ENCODE data around the gene RNF215. TPM values are rescaled to one million over a fixed set of nuclear protein-coding genes. Genes with fewer than 3 reads are reported as not detected.

The RNF215 gene
- total RNA-seq, 2 experiments from 2014 or later = 4.6 to 4.9 TPM

- Mint-ChIP-seq H3K36me3 (ENCODE audit: low read depth) (no peaks in the 10 kb centered on the region), H3K9me3 (peaks cover 6% of the 10 kb centered on the region), H3K4me3 (no peak overlapping the region), H3K4me1 (ENCODE audit: low read depth) (peaks cover 25% of the 10 kb centered on the region), H3K27ac (peak overlapping the region; percentile 89), H3K27me3 (peaks cover 16% of the 10 kb centered on the region)
- H3K9me3 ChIP-seq (ENCODE audit: control insufficient read depth in 1 of 2, insufficient read depth in 1 of 2, low read length in 2 of 2) = peaks cover 5 to 26% of the 10 kb centered on the region in 2 experiments
- POLR2A ChIA-PET = interaction anchor here (7.3 kb wide), 1 partner anchor 10 kb away, joined by 76 read pairs; the partner anchor contains the start of gene MTFP1
- no peaks in the 10 kb centered on the region for H3K36me3 ChIP-seq (ENCODE audit: insufficient read depth, low read length)
- intact Hi-C loops (cut with DNase I, micrococcal nuclease) = loop anchor here in 1 of 2 experiments (1.0 to 5.0 kb wide), 2 partner anchors 9 to 128 kb away; no protein-coding TSS in a partner anchor
- CTCF ChIA-PET = interaction anchor here (1.5 to 2.8 kb wide), 3 partner anchors 8 to 11 kb away, joined by 4 to 12 read pairs (median 6); no protein-coding TSS in a partner anchor
- H3K4me3 ChIP-seq (ENCODE audit: low read length) = no peak overlapping the region
- H3K27ac ChIP-seq (ENCODE audit: low read depth in 1 of 2, low read length in 2 of 2) = peak overlapping the region; percentile 55 to 94
- DNase-seq (peak in 3 of 14 experiments; percentile 20 to 43 (median 40)), ATAC-seq (ENCODE audit: poor library complexity) (no peak)
- TF ChIP-seq CTCF (IDR thresholded peaks at IDR 0.05) = no peak
- H3K4me1 ChIP-seq (ENCODE audit: insufficient read depth, low read length) = peaks cover 24% of the 10 kb centered on the region
- H3K27me3 ChIP-seq (ENCODE audit: control insufficient read depth in 1 of 2, insufficient read depth in 2 of 2, low read length in 2 of 2) = peaks cover 0 to 16% of the 10 kb centered on the region in 2 experiments
Observed at GRCh38 chr22:30434843-30435242, 47.6 kb upstream of the RNF215 start.

- intact Hi-C loops (cut with DNase I, micrococcal nuclease) = no loop called here
- CTCF ChIA-PET = interaction anchor here (1.5 to 1.7 kb wide), 2 partner anchors 10 to 11 kb away, joined by 4 to 6 read pairs; no protein-coding TSS in a partner anchor
- Histone ChIP-seq H3K27me3 (ENCODE audit: control insufficient read depth in 1 of 2, insufficient read depth in 2 of 2, low read length in 2 of 2) (peaks cover 0 to 10% of the 10 kb centered on the region in 2 experiments), H3K9me3 (ENCODE audit: control insufficient read depth in 1 of 2, insufficient read depth in 1 of 2, low read length in 2 of 2) (peaks cover 5 to 22% of the 10 kb centered on the region in 2 experiments), H3K4me3 (ENCODE audit: low read length) (no peak overlapping the region), H3K36me3 (ENCODE audit: insufficient read depth, low read length) (peaks cover 6% of the 10 kb centered on the region), H3K27ac (ENCODE audit: low read depth in 1 of 2, low read length in 2 of 2) (no peak overlapping the region), H3K4me1 (ENCODE audit: insufficient read depth, low read length) (peaks cover 24% of the 10 kb centered on the region)
- no peak overlapping the region for H3K4me3 Mint-ChIP-seq
- H3K36me3 Mint-ChIP-seq (ENCODE audit: low read depth) = peaks cover under 1% of the 10 kb centered on the region
- TF ChIP-seq CTCF (IDR thresholded peaks at IDR 0.05) = no peak
- POLR2A ChIA-PET = interaction anchor here (7.3 kb wide), 1 partner anchor 9 kb away, joined by 76 read pairs; the partner anchor contains the start of gene MTFP1
- peaks cover 14% of the 10 kb centered on the region for H3K27me3 Mint-ChIP-seq
- peaks cover 25% of the 10 kb centered on the region for H3K4me1 Mint-ChIP-seq (ENCODE audit: low read depth)
- ATAC-seq (ENCODE audit: poor library complexity) (no peak), DNase-seq (no peak)
- H3K27ac Mint-ChIP-seq = no peak overlapping the region
- peaks cover 6% of the 10 kb centered on the region for H3K9me3 Mint-ChIP-seq
Observed at GRCh38 chr22:30433773-30434172, 46.6 kb upstream of the RNF215 start.

GRCh38 chr22:30433227-30433626, 46.0 kb upstream of the RNF215 start:
- intact Hi-C loops (cut with DNase I, micrococcal nuclease) = no loop called here
- Mint-ChIP-seq H3K36me3 (ENCODE audit: low read depth) (peaks cover 4% of the 10 kb centered on the region), H3K9me3 (peaks cover 6% of the 10 kb centered on the region), H3K27me3 (peaks cover 8% of the 10 kb centered on the region), H3K27ac (peak overlapping the region; percentile 17), H3K4me3 (no peak overlapping the region), H3K4me1 (ENCODE audit: low read depth) (peaks cover 25% of the 10 kb centered on the region)
- Histone ChIP-seq H3K9me3 (ENCODE audit: control insufficient read depth in 1 of 2, insufficient read depth in 1 of 2, low read length in 2 of 2) (peaks cover 5 to 22% of the 10 kb centered on the region in 2 experiments), H3K4me1 (ENCODE audit: insufficient read depth, low read length) (peaks cover 24% of the 10 kb centered on the region), H3K4me3 (ENCODE audit: low read length) (no peak overlapping the region), H3K36me3 (ENCODE audit: insufficient read depth, low read length) (peaks cover 11% of the 10 kb centered on the region), H3K27ac (ENCODE audit: low read depth in 1 of 2, low read length in 2 of 2) (no peak overlapping the region), H3K27me3 (ENCODE audit: control insufficient read depth in 1 of 2, insufficient read depth in 2 of 2, low read length in 2 of 2) (peaks cover 0 to 4% of the 10 kb centered on the region in 2 experiments)
- ATAC-seq (ENCODE audit: poor library complexity) = no peak
- POLR2A ChIA-PET = interaction anchor here (7.3 kb wide), 1 partner anchor 9 kb away, joined by 76 read pairs; the partner anchor contains the start of gene MTFP1
- CTCF ChIA-PET = no interaction called here
- no peak for DNase-seq
- no peak for TF ChIP-seq CTCF (IDR thresholded peaks at IDR 0.05)

Measured in CD4-positive, alpha-beta T cell (primary cell).